GM10266 (cell line): ENCODE measurements around the gene BEST1.
A peak's percentile ranks its signal among the peaks of the same experiment; 100 is the strongest.

Experiments
- DNase-seq: peaks from one replicate; pipeline ENCODE4 v3.0.0; 2012; ENCODE audit errors: extremely low spot score
- CTCF ChIP-seq: IDR thresholded peaks from 2 replicates; pipeline ENCODE4 v1.5.1; 2012; ENCODE audit warnings: mild to moderate bottlenecking, low read depth; ENCODE audit not compliant: control insufficient read depth, insufficient read depth; ENCODE audit errors: missing control alignments

BEST1 gene

GRCh38 chr11:61967924-61968757, 18.0 kb downstream of the BEST1 start:
- peak; percentile 65 for DNase-seq
- no peak for TF ChIP-seq CTCF

GRCh38 chr11:61968758-61969390, 18.7 kb downstream of the BEST1 start:
- DNase-seq: no peak
- TF ChIP-seq CTCF: no peak

GRCh38 chr11:61969391-61969758, 19.2 kb downstream of the BEST1 start:
- DNase-seq: no peak
- no peak for TF ChIP-seq CTCF

GRCh38 chr11:61969838-61970662, 19.9 kb downstream of the BEST1 start:
- no peak for TF ChIP-seq CTCF
- no peak for DNase-seq

GRCh38 chr11:61971248-61972111, 21.3 kb downstream of the BEST1 start:
- TF ChIP-seq CTCF: no peak
- DNase-seq: peak; percentile 70

GRCh38 chr11:61972112-61972671, 22.0 kb downstream of the BEST1 start:
- no peak for TF ChIP-seq CTCF
- DNase-seq: no peak
